ENCODE results near the gene RHOC.

The RHOC gene

GRCh38 chr1:112692681-112693080, 14.2 kb downstream of the RHOC start:
- H3K4me3 ChIP-seq (ENCODE audit: low read depth, low read length): no peak overlapping the region
- no peak for TF ChIP-seq POLR2A (IDR thresholded peaks at IDR 0.05; ENCODE audit: extremely low read depth, insufficient read length)
- no peak for TF ChIP-seq CTCF (IDR thresholded peaks at IDR 0.05; ENCODE audit: low read depth, low read length)
- TF ChIP-seq MAX (IDR thresholded peaks at IDR 0.05; ENCODE audit: low read depth, low read length): no peak
- no peak for TF ChIP-seq MYC (IDR thresholded peaks at IDR 0.05; ENCODE audit: low read depth, low read length)
- no peak for DNase-seq (ENCODE audit: low read depth)

- DNase-seq (ENCODE audit: low read depth): no peak
- no peak for TF ChIP-seq MAX (IDR thresholded peaks at IDR 0.05; ENCODE audit: low read depth, low read length)
- TF ChIP-seq POLR2A (IDR thresholded peaks at IDR 0.05; ENCODE audit: extremely low read depth, insufficient read length): no peak
- no peak for TF ChIP-seq MYC (IDR thresholded peaks at IDR 0.05; ENCODE audit: low read depth, low read length)
- no peak for TF ChIP-seq CTCF (IDR thresholded peaks at IDR 0.05; ENCODE audit: low read depth, low read length)
- H3K4me3 ChIP-seq (ENCODE audit: low read depth, low read length): no peak overlapping the region
Measured at GRCh38 chr1:112689842-112690237, 17.1 kb downstream of the RHOC start.

GRCh38 chr1:112689196-112689841, 17.6 kb downstream of the RHOC start:
- TF ChIP-seq MYC (IDR thresholded peaks at IDR 0.05; ENCODE audit: low read depth, low read length): no peak
- TF ChIP-seq CTCF (IDR thresholded peaks at IDR 0.05; ENCODE audit: low read depth, low read length): no peak
- no peak for TF ChIP-seq POLR2A (IDR thresholded peaks at IDR 0.05; ENCODE audit: extremely low read depth, insufficient read length)
- no peak for TF ChIP-seq MAX (IDR thresholded peaks at IDR 0.05; ENCODE audit: low read depth, low read length)
- DNase-seq (ENCODE audit: low read depth): no peak
- no peak overlapping the region for H3K4me3 ChIP-seq (ENCODE audit: low read depth, low read length)

GRCh38 chr1:112688781-112689193, 18.1 kb downstream of the RHOC start:
- TF ChIP-seq MAX (IDR thresholded peaks at IDR 0.05; ENCODE audit: low read depth, low read length) (no peak), CTCF (IDR thresholded peaks at IDR 0.05; ENCODE audit: low read depth, low read length) (no peak), POLR2A (IDR thresholded peaks at IDR 0.05; ENCODE audit: extremely low read depth, insufficient read length) (no peak), MYC (IDR thresholded peaks at IDR 0.05; ENCODE audit: low read depth, low read length) (no peak)
- no peak for DNase-seq (ENCODE audit: low read depth)
- H3K4me3 ChIP-seq (ENCODE audit: low read depth, low read length): no peak overlapping the region

- no peak overlapping the region for H3K4me3 ChIP-seq (ENCODE audit: low read depth, low read length)
- TF ChIP-seq MAX (IDR thresholded peaks at IDR 0.05; ENCODE audit: low read depth, low read length) (no peak), CTCF (IDR thresholded peaks at IDR 0.05; ENCODE audit: low read depth, low read length) (no peak), MYC (IDR thresholded peaks at IDR 0.05; ENCODE audit: low read depth, low read length) (no peak), POLR2A (IDR thresholded peaks at IDR 0.05; ENCODE audit: extremely low read depth, insufficient read length) (no peak)
- no peak for DNase-seq (ENCODE audit: low read depth)
Measured at GRCh38 chr1:112687785-112688496, 19.0 kb downstream of the RHOC start.

Data from NB4 (cell line).